HG03196 (cell line): ENCODE data around the gene WDR59.
"Not testable (repeated sequence)": the region's sequence is repeated elsewhere in the genome, so short reads cannot be mapped to it uniquely, and the experiment has no call there.

ENCODE experiments used
- ATAC-seq: cut with Tn5 transposase; IDR thresholded peaks from one replicate; pipeline ENCODE4 v1.9.1; 2021; ENCODE audit not compliant: unreplicated experiment

Gene WDR59

DNA sequence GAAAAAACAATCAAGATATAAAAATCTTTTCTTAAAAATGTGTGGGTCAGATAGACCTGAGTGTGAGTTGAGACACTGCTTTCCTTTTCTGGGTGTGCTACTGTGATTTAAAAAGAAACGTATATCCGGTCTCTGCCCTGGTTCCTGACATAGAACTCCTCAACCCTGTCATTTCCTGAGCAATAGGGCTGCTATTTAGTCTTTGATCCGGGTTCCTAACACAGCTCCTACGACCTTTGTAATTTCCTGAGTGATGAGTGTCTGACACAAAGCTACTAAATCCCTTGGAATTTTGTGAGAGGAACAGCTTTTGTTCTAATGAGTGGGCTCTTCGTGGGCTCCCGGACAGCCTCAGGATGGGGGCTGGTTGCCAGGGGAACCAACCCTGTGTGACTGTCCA, 116.4 kb downstream of the WDR59 start:
- no peak for ATAC-seq

DNA sequence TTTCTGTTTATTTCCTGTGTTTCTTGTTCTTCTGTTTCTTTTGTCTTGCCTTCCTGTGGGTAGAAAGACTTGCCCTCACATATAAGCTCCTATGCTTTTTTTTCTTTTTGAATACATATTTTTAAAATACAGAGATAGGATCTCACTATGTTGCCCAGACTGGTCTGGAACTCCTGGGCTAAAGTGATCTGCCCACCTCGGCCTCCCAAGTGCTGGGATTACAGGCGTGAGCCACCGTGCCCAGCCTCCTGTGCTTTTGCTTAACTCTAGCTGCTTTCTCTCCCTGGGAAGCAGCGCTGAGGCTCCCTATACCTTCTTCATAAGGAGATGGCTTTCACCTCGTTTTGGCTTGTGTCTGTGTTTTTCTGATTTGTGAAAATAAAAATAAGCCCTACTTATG, 116.9 kb downstream of the WDR59 start:
- no peak for ATAC-seq

DNA sequence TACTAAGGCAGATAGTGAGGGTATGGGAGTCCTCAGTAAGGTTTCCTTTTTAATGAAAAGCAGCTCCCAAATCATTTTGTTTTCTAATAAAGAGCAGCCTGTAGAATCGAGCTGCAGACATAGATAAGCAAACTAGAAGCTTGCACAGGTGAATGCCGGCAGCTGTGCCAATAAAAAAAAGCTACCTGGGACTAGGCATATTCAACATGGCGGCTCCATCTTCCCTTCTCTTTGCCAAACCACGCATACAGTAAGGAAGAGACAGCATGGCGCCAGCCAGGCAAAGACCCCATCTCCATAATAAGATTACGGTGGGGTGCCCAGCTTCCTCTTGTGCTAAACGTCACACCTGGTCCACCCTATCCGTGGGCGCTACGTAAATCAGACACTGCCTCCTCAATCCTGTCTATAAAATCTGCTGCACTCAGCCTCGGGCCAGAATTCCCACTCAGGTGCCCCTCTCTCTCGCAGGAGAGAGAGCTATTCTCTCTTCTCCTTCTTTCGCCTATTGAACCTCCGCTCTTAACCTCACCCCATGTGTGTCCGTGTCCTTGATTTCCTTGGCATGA, 117.6 kb downstream of the WDR59 start:
- no peak for ATAC-seq

DNA sequence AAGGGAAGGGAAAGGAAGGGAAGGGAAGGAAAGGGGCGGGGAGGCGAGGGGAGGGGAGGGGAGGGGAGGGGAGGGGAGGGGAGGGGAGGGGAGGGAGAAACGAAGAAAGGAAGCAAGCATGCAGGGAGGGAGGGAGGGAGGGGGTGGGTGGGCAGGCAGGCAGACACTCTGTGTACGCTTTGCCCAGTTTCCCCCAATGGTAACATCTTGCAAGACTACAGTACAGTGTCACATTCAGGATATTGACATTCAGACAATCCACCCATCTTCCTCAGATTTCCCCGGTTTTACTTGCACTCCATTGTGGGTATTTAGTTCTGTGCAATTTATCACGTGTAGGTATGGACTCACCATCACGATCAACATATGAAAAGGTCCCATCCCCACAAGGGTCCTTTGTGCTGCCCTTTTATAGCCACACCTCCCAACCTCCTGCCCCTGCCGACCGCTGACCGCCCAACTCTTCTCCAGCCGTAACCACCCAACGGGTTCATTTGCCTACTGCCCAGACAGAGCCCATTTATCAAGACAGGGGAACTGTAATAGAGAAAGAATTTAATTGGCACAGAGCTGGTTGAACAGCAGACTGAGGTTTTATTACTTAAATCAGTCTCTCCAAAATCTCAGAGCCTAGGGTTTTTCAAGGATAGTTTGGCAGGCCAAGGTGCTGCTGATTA, 118.9 kb downstream of the WDR59 start:
- no peak for ATAC-seq

DNA sequence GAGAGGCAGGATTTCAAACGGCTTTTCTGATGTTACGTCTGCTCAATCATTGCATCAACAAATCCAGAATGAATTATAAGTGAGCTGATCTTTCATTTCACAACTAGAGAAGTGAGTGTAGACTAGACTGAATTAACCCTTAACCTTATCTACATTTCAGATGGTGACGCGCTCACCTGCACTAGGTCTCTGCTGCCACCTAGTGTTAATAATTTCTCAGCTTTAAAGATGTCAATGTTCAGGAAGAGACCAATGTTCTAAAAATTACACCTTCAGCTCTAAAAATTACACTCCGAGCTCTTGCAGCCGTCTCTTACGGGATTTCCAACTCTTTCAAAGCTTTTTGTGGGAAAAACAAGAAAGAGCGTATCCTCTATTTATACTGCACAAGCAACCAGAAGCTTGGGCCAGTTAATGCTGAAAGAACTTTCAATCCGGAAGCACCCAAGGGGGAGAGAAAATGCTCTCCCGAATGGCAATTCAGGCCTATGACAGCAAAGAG, 122.1 kb downstream of the WDR59 start:
- no peak for ATAC-seq

DNA sequence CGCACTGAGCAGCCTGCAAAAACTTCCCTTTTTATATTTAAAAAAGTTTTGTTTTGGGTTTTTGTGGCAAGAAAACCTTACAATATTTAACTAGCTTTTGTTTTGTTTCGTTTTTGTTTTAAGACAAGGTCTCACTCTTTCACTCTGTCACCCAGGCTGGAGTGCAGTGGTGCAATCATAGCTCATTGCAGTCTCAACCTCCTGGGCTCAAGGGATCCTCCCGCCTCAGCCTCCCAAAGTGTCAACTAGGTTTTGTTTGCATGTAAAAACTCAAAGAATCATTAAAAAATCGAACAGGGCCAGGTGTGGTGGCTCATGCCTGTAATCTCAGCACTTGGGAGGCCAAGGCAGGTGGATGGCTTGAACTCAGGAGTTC, 132.4 kb downstream of the WDR59 start:
- ATAC-seq = no peak

DNA sequence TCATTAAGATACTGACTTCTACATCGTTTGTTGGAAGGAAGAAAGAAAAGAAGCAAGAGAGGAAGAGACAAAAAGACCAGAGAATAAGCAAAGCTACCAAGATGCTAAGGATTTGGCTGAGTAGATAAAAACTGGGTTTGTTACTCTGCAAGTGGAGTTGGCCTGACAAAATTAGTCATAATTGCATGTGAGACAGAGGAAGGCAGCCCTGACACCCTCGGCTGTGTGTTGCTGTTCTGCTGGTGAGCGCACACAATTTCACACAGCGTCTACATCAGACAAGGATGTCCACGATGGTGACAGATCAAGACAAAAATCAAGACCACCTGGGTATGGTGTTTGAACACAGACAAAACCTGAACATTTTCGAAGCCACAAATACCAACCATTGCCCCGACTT, 134.9 kb downstream of the WDR59 start:
- ATAC-seq = no peak

DNA sequence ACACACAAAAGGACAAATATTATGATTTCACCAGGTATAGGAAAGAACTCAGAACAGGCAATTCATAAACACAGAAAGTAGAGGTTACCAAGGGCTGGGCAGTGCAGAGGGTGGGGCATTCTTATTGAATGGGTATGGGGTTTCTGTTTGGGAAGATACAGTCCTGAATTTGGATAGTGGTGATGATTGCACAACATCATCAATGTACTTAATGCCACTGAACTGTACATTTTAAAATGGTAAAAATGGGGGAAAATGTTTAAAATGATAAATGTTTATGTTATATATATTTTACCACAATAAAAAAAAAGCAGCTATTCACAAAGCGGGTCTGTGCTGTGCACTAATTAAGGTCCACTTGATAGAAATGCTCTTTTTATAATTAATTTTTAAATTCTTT, 137.7 kb downstream of the WDR59 start:
- no peak for ATAC-seq

DNA sequence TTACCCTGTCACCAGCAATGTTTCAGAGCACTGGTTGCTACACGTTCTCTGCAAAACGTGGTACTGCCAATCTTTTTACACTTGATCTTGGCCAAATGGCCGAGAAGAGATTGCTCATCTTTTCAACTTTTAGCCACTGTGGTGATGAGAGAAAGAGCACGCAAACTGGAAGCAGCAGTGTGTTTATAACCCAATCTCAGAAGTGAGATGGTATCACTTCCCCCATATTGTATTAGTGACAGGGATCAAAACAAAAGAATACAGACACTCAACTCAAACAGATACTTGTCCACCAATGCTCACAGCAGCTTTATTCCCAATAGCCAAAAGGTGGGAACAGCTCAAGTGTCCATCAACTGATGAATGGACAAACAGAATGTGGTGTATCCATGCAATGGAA, 138.2 kb downstream of the WDR59 start:
- no peak for ATAC-seq

DNA sequence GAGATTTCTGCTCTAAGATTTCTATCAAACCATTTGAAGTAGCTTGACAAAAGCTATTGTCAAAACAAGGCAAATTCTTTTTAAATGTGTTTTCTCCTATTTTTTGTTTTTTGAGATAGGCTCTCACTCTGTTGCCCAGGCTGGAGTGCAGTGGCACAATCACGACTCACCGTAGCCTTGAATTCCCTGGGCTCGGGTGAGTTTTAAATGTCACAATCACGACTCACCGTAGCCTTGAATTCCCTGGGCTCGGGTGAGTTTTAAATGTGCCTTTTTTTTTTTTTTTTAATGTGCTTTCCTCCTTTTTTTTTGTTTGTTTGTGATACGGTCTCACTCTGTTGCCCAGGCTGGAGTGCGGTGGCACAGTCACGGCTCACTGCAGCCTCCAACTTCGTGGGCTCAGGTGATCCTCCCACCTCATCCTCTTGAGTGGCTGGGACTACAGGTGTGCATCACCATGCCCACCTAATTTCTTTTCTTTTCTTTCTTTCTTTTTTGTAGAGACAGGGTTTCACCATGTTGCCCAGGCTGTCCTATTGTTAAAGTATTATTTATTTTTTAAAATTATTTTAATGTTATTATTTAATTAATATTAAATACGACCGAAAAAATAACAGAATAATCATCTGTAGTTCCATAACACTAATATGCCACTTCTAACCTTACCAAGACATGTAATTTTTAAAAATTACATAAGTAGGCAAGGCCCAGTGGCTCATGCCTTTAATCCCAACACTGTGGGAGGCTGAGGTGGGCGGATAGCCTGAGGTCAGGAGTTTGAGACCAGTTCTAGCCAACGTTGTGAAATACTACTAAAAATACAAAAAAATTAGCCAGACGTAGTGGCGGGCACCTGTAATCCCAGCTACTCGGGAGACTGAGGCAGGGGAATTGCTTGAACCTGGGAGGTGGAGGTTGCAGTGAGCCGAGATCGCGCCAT, 140.6 kb downstream of the WDR59 start:
- no peak for ATAC-seq

DNA sequence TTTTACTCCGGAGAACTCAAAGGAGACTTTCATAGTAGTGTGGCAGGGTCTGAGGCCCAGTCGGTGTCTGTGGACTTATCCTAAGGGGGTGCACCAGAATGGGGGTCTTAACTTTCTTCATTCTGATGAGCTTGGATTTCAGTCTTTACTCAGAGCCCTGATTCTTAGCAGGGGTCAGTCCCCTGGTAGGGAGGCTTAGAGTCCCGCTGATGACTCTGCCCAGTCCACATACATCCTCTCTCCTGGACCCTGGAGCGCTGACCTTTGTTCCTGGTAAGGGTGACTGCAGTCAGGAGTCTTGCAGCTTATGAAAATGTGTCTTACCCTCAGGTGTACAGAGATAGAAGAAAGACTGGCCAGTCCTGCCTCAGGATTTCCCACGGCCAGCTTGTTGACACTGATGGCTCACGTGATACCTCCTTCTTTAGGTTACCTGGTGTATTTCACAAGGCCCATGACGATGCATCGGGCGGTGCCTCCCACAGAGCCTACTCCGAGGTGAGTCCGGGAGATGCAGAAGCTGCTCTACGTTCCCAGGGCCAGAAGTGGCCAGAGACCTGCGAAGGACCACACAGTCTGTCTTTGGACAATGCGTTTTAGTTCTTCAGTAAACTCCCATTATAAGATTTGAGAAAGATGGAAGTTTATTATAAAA, 141.4 kb downstream of the WDR59 start:
- ATAC-seq = not testable (repeated sequence)

DNA sequence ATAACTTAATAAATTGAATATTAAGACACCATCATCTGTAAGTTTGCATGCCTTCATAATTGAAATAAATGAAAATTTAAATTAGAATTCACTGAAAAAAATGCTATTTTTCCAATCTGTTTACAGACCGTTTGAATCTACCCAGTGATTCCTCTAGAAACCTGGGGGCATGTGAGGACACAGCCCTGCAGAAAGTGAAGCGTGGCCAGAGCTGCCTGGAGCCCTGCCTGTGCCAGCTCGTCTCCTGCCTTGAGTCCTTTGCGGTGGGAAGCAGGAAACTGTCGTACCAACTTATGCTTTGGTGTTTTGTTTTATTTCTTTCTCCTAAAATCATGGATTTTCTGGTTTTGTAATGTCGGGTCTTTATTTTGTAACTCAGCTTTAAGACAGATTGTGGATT, 142.5 kb downstream of the WDR59 start:
- no peak for ATAC-seq

DNA sequence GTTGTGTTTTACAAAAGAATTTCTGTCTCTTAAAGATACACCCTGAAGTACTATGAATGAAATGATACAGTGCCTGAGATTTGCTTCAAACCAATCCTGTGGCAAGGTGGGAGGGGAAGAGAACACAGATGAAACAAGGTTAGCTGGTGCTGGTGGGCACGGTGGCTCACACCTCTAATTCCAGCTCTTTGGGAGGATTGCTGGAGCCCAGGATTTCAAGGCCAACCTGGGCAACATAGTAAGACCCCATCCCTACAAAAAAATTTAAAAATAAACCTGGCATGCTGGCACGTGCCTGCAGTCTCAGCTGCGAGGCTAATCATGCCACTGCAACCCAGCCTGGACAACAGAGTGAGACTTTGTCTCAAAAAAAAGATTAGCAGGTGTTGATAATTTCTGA, 143.0 kb downstream of the WDR59 start:
- no peak for ATAC-seq

DNA sequence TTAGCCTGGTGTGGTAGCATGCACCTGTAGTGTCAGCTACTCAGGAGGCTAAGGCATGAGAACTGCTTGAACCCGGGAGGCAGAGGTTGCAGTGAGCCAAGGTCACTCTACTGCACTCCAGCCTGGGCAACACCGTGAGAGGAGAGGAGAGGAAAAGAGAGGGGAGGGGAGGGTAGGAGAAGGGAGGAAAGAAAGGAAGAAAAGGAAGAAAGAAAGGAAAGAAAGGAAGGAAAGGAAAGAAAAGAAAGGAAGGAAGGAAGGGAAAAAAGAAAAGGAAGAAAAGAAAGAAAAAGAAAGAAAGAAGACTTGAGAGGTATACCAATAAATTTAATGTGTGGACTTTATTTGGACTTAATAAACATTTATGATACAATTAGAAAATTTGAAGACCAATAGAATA, 143.5 kb downstream of the WDR59 start:
- no peak for ATAC-seq

DNA sequence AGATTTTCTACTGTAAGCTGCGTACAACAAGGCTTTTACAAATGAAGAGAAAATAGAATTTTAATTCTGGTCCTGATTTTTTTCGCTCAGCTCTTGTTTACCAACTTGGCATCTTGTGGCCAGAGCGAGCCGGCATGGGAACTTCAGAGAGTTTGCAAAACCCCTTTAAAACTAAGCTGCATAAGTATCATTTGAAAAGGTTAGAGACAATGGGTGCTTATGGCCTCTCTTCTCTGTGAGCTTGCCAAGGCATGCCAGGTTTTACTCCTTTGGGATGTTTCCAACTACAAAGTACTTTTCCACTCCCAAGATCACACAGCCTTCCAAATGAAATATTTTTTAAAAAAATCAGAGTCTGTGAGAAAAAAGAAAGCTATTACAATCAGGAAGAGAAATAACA, 147.9 kb downstream of the WDR59 start:
- ATAC-seq = no peak

DNA sequence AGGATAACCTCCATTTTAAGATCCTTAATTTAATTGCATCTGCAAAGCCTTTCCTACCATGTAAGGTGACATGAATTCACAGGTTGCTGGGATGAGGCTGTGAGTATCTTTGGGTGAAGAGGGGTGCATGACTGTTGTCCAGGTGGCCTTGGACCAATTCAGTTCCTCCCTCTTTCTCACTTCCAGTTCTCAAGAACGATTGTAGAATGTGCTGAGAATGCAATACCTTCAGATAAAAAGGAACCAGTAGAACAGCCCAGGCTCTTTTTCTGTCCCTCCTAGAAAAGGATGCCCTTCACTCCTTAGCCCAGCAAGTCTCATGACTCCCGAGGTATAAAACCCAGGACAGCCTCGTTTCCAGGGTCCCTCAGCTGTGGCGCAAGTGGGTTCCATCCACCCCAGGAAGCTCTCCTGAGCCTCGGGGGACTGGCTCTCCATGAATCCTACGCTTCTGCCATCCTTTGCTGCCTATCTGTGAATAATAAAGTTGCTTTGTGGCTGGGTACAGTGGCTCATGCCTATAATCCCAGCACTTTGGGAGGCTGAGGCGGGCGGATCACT, 148.7 kb downstream of the WDR59 start:
- no peak for ATAC-seq

DNA sequence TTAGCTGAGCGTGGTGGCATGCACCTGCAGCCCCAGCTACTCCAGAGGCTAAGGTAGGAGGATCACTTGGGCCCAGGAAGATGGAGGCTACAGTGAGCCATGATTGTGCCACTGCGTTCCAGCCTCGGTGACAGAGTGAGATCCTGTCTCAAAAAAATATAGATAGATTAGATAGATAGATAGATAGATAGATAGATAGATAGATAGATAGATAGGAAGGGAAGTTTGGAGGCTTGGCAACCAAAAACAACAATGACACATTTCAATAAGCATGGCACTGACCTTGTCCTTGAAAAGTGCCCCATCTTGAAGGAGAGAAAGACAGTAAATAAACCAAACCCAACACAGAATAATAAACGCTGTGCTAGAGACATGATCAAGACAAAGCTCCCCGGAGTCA, 152.7 kb downstream of the WDR59 start:
- ATAC-seq = no peak

DNA sequence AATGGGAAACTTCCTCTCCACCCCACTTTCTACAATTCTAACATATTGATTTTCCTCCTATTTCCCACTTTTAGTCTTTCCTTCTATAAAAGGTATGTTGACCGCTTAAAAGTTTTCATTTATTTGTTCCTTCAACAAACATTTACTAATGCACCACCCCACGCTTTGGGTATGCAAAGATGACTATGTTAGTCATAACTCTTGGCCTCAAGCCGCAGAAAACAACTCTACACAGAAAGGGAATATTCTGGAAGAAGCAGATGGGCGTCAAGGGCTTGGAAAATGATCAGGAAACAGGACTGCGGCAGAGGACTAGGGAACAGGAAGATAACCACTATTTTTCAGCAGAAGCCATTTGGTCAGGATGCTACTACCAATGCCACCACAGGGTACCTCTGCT, 153.5 kb downstream of the WDR59 start:
- no peak for ATAC-seq

DNA sequence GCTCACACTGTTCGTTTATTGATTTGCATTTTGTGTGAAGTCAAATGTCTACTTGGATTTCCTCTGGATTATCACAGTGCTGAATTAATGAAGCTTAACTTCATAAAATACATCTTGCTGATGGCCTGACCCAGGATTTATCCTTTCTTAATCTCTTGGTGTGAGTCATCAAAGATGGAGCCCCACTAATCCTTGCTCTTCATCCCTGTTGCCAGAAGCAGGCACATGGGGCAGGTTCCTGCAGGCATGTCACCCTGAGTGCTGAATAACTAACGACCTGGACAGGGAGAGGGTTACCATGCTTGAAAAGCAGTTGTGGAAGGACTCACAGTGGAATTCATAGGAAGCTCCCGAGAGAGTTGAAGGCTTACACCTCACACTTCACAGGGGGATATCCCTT, 154.3 kb downstream of the WDR59 start:
- no peak for ATAC-seq

DNA sequence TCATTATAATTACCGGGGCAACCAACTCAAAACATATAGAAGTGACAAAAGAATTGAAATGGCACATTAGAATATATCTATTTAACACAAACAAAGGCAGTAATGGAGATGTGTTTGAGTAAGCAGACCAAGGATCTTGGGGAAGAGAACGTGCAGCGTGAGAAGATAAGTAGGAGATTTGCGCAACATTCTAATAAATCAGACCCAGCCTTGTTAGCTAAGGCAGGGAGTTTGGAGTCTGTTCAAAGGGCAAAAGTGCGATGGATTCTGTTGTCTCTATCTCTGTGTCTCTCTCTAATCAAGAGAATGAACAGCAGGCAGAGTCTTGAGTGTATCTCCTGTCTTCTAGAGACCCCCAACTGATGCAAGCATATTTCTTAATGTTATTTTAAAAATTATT, 155.3 kb downstream of the WDR59 start:
- ATAC-seq = no peak

DNA sequence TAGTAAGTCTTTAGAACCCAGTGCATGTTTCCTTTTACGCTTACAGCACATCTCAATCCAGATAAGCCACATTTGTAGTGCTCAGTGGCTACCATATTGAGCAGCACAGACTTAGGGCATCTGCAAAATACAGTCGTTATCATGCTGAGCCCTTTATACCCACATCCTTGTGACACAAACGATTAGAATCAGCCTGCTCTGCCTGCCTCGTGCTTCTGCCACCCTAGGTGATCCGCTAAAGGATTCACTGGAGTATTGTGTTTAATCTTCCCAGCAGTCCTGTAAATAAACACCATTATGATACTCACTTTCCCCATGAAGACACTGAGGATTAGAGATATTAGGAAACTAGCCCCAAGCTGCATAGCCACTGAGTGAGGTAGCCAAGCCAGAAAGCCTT, 159.0 kb downstream of the WDR59 start:
- ATAC-seq = no peak
